NAMALWA (cell line): Measurements from ENCODE around the gene PNPLA2.

Experiments used
- DNase-seq: peaks from one replicate; pipeline ENCODE4 v3.0.0-alpha.2; 2015; ENCODE audit warnings: low spot score

PNPLA2 gene

DNA sequence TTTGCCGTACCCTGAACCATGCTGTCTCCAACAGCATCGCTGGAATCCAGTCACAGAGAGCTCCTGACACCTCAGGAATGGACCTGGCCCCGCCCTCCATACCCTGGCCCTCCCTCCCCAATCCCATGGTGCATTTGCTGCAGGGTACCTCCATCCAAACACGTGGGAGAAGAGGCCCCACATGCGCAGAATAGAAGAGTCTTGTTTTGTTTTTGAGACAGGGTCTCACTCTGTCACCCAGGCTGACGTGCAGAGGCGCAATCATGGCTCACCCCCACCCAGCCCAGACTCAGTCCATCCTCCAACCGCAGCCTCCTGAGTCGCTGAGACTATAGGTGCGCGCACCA is 2.3 kb upstream of the PNPLA2 start:
- DNase-seq: no peak

DNA sequence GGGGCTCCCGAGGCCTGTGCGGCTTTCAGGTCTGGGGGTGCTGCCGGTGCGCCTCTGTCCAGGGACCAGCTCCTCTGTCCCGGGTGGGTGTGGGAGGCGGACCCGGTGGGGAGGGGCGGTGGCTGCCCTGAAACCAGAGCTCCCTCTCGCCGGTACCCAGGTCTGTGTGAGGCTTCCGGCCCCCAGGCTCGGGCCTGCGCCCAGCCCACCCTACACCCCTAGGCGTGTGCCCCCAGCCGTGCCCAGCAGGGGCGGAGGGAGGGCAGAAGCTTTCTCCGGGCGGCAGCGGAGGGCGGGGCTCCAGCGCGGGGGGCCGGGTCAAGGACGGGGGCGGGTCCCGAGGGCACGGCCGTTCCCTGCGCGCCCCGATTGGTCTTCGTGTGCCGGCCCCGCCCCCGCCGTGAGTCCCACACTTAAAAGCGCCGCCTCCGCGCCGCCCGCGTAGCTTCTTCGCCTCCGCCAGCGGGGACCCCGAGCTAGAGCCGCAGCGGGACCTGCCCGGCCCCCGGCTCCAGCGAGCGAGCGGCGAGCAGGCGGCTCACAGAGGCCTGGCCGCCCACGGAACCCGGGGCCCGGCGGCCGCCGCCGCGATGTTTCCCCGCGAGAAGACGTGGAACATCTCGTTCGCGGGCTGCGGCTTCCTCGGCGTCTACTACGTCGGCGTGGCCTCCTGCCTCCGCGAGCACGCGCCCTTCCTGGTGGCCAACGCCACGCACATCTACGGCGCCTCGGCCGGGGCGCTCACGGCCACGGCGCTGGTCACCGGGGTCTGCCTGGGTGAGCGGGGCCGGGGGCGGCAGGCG is 616 bp downstream of the PNPLA2 start:
- DNase-seq: peak; percentile 91

DNA sequence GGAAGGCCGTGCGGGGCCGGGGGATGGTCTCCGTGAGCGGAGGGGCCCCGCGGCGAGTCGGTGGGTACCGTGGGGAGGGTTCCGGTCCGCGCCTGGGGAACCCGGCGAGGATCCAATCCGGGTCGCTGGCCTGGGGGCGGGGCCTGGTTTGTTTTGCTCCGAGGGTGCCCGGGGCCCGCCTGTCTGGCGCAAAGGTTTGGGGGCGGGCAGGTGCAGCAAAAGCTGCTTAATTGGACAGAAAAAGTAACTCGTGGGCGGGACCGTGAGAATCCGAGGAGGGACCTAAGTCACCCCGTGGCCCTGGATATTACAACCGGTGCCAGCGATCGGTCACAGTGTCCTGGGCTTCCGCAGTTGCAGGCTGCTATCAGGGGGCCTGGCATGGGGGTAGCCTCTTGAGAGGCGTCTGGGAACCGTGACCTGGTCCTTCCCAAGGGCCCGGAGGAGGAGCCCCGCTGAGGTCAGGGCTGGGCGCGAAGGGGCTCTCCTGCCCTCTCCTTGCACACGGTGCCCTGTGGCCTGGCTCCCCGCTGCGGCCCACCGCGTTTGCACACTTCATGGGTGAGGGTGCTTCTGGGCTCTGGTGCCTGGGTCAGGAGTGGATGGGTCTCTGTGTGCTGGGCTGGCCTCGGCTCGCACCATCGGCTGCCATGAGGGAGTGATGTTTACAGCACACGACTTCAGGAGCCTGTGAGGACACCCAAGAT is 1.4 kb downstream of the PNPLA2 start:
- DNase-seq: peak; percentile 96

DNA sequence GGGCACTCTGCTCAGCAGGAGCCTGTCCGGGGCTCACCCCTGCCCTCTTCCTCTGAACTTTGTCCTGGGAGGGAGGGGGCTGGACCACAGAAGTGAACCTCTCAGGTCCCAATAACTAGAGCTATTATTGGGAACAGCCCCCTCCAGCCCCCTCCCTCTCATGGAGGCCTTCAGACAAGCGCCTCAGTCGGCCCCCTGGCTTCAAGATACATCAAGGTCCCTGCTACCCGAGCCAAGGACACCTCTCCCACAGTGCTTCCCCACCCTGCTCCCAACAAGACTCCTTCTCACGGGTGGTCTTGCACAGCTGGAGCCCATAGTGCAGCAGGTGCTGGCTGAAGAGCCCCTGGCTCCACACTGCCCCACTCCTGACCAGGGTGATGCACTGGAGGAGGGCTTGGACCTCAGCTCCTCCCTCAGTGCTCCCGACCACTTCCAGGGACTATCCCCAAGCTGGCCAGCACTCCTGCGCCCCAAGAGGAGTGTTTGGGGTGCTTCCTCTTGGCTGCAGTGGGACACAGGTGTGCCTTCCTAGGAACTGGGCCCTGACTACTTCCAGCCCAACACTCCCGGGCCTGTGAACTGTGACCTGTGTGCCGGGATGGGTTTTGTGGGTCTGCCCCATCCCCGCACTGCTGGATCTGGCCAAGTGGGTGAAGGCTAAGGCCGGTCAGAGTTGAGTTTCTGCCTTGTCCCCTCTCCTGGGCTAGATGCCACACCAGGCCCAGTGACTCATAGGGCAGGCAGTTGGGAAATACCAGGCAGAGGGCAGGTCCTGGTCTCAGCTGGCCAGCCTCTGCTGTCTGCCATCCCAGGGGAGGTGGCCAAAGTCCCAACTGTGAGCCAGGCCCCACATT is 2.2 kb downstream of the PNPLA2 start:
- DNase-seq: no peak

GRCh38 chr11:821512-822371 is 3.0 kb downstream of the PNPLA2 start:
- no peak for DNase-seq

DNA sequence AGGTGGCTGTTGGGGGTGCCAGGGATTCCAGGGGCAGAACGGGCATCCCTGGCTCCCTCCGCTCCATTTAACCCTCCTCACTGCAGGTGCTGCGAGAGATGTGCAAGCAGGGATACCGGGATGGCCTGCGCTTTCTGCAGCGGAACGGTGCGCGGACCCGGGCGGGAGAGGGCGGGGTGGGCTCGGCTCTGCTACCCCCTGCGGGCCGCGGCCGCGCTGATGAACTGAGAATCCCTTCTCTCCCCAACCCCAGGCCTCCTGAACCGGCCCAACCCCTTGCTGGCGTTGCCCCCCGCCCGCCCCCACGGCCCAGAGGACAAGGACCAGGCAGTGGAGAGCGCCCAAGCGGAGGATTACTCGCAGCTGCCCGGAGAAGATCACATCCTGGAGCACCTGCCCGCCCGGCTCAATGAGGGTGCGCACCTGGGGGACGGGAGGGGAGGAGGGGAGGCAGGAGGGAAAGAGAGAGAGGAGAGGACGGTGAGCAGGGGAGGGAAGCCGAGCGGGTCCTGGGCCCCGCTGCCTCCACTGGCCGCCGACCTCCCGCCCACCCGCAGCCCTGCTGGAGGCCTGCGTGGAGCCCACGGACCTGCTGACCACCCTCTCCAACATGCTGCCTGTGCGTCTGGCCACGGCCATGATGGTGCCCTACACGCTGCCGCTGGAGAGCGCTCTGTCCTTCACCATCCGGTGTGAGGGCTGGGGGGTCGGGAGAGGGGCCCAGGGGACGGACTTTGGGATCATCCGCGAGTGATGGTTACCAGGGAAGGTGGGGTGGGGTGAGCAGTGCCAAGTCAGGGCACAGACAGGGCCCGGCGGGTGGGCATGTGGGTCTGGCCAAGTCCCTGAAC is 5.0 kb downstream of the PNPLA2 start:
- DNase-seq: no peak

GRCh38 chr11:824292-824880 is 5.7 kb downstream of the PNPLA2 start:
- DNase-seq: no peak

DNA sequence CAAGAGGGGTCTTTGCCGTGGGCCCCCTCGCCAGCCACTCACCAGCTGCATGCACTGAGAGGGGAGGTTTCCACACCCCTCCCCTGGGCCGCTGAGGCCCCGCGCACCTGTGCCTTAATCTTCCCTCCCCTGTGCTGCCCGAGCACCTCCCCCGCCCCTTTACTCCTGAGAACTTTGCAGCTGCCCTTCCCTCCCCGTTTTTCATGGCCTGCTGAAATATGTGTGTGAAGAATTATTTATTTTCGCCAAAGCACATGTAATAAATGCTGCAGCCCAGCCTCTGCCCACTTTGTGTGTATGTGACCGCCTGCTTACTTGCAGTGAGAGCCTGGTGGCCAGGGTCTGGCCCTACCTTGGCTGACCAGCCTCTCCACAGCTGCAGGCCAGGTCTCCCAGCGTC is 6.2 kb downstream of the PNPLA2 start:
- no peak for DNase-seq

DNA sequence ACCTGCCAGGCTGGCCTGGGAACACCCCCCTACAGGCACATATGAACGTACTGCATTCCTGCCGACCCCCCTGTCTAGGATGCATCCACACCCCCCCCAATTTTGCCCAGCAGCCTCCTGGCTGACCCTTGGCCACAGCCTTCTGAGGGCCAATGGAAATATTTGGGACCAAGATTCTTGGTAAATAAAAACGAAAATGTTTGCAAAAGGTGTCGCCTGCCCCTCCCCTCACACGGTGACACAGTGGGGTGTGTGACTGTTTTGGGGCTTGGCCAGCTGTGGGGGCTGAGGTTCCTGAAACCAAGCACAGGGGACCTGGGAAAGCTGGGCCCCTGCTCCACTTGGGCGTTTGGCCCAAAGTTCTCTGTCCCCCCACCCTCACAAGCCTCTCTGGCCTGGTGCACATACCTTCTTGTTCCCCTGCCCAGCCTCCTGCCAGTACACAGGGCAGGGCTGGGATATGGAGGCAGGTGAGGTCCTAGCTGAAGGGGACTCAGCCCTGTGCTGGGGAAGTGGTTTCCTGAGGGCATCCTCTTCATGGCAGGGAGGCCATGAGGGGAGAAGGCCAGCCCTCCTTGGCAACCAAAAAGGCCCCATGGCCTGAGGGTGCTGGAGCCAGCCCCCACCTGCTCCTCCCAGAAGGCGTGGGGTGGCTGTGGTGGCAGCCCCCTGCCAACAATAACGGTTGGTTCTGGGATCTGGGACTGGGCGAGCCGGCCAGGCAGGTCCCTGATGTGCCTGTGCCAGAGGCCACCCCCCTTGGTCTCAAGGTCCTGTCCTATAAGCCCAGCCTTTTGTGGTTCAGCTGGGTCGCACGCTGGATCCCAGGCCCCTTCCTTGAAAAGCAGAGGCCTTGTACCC is 6.9 kb downstream of the PNPLA2 start:
- no peak for DNase-seq

DNA sequence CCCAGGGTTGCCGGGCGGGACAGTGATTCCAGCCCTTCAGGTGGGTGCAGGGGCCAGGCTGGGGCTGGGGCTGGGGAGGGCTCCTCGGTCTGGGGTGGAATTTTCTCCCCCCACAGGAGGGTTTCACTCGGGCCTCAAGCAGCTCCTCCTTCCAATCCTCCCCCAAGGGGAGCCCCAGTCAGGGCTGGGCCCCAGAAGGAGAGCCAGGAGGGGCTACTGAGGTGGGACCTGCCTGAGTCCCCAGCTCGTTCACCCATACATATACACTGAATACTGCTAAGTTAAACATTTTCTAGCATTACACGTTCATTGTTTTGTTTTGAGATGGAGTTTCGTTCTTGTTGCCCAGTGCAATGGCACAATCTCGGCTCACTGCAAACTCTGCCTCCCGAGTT is 7.5 kb downstream of the PNPLA2 start:
- no peak for DNase-seq

GRCh38 chr11:826836-827145 is 8.1 kb downstream of the PNPLA2 start:
- DNase-seq: no peak

- DNase-seq: no peak
These were observed 8.6 kb downstream of the PNPLA2 start for GRCh38 chr11:827146-827896.

DNA sequence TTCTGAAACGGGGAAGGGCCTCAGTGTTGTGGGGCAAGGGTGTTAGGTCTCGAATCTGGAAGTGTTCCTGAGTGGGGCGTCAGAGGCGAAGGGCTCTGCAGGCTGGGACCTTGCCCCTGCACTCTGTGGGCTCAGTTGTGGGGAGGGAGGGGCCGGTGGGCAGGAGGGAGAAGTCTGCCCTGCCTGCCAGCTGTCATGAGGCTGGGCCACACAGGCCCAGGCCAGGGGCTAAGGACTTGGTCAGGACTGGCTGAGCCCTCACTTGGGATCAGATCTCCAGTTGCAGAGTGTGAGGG is 9.1 kb downstream of the PNPLA2 start, which contains the start of gene CRACR2B:
Gene CRACR2B, plus strand, starts transcription at position 23 of the 296 bp plus-strand sequence. CDS start 689 bp downstream, outside the sequence.
- no peak for DNase-seq

GRCh38 chr11:828506-829175 is 9.9 kb downstream of the PNPLA2 start:
- no peak for DNase-seq

GRCh38 chr11:829176-829846 is 10.6 kb downstream of the PNPLA2 start:
- DNase-seq: no peak

- no peak for DNase-seq
These were observed 11.2 kb downstream of the PNPLA2 start for GRCh38 chr11:829847-830294.

GRCh38 chr11:830295-831117 is 11.8 kb downstream of the PNPLA2 start:
- peak; percentile 80 for DNase-seq
